Neural cell (in vitro differentiated cells): ENCODE data around the gene ALS2. TPM values are rescaled to one million over a fixed set of nuclear protein-coding genes. Genes with fewer than 3 reads are reported as not detected.

ENCODE experiments used
- H2AFZ ChIP-seq: fragments of 200-600, 300-800 bp; sonication (generic), shearing (Covaris generic); 2 replicates; pipeline ENCODE4 v1.6.0; 2014; ENCODE audit warnings: low read depth, mild to moderate bottlenecking, antibody characterized with exemption, low read length, moderate library complexity
- H3F3A ChIP-seq: fragments of 200-600 bp; shearing (Covaris generic); 2 replicates; pipeline ENCODE4 v1.6.1; 2016; ENCODE audit warnings: mild to moderate bottlenecking, moderate library complexity, mixed read lengths, antibody characterized with exemption, low read length; ENCODE audit not compliant: insufficient read depth, poor library complexity, severe bottlenecking
- H3K27ac ChIP-seq: fragments of 200-600, 300-800 bp; sonication (generic), shearing (Covaris generic); 2 replicates; pipeline ENCODE4 v1.5.1; 2014; ENCODE audit warnings: mild to moderate bottlenecking, low read length, moderate library complexity
- H3K27me3 ChIP-seq: fragments of 300-800, 200-600 bp; sonication (generic), shearing (Covaris generic); 2 replicates; pipeline ENCODE4 v1.6.0; 2014; ENCODE audit warnings: mild to moderate bottlenecking, low read depth, low read length, moderate library complexity; ENCODE audit not compliant: insufficient read depth
- H3K36me3 ChIP-seq: fragments of 300-800, 200-600 bp; sonication (generic), shearing (Covaris generic); 2 replicates; pipeline ENCODE4 v1.5.1; 2014; ENCODE audit warnings: mild to moderate bottlenecking, antibody characterized with exemption, low read length, moderate library complexity; ENCODE audit not compliant: insufficient read depth
- H3K4me2 ChIP-seq: fragments of 300-800, 200-600 bp; sonication (generic), shearing (Covaris generic); 2 replicates; pipeline ENCODE4 v1.6.0; 2014; ENCODE audit warnings: mild to moderate bottlenecking, low read length
- H3K4me3 ChIP-seq: fragments of 300-800, 200-600 bp; sonication (generic), shearing (Covaris generic); 2 replicates; pipeline ENCODE4 v1.5.1; 2014; ENCODE audit warnings: mild to moderate bottlenecking, low read length, moderate library complexity
- H3K79me2 ChIP-seq: fragments of 200-600 bp; shearing (Covaris generic); replicated peaks from 2 replicates; pipeline ENCODE4 v1.6.0; 2014; ENCODE audit warnings: mild to moderate bottlenecking, low read length, moderate library complexity; ENCODE audit not compliant: insufficient read depth
- H3K9ac ChIP-seq: fragments of 300-800, 200-600 bp; sonication (generic), shearing (Covaris generic); 2 replicates; pipeline ENCODE4 v1.6.1; 2016; ENCODE audit warnings: mild to moderate bottlenecking, low read length, mixed read lengths
- H3K9me2 ChIP-seq: fragments of 200-600 bp; shearing (Covaris generic); 2 replicates; pipeline ENCODE4 v1.6.1; 2016; ENCODE audit warnings: mild to moderate bottlenecking, low read length, mixed read lengths; ENCODE audit not compliant: insufficient read depth
- H3K9me3 ChIP-seq: fragments of 200-600, 300-800 bp; sonication (generic), shearing (Covaris generic); 2 replicates; pipeline ENCODE4 v1.6.1; 2016; ENCODE audit warnings: mild to moderate bottlenecking, mixed run types, low read length, moderate library complexity, mixed read lengths
- H4K20me1 ChIP-seq: fragments of 200-600 bp; shearing (Covaris generic); 2 replicates; pipeline ENCODE4 v1.6.1; 2016; ENCODE audit warnings: mild to moderate bottlenecking, mixed run types; ENCODE audit not compliant: insufficient read depth
- CTCF ChIP-seq: fragments of 450-650 bp; IDR thresholded peaks from 2 replicates; pipeline ENCODE4 v1.5.1; 2014; ENCODE audit warnings: antibody characterized with exemption, mild to moderate bottlenecking, moderate library complexity; ENCODE audit not compliant: poor library complexity, severe bottlenecking
- EP300 ChIP-seq: fragments of 450-650 bp; conservative IDR thresholded peaks from 2 replicates; pipeline ENCODE4 v1.6.1; 2014; ENCODE audit warnings: antibody characterized with exemption, mild to moderate bottlenecking, moderate library complexity; ENCODE audit not compliant: poor library complexity, severe bottlenecking
- EZH2 ChIP-seq: fragments of 200-600, 300-800 bp; shearing (Covaris generic), sonication (generic); IDR thresholded peaks from 2 replicates; pipeline ENCODE4 v1.6.1; 2014; ENCODE audit warnings: antibody characterized with exemption, low read length, borderline replicate concordance, mild to moderate bottlenecking; ENCODE audit not compliant: insufficient read depth, poor library complexity, severe bottlenecking
- MXI1 ChIP-seq: fragments of 450-650 bp; conservative IDR thresholded peaks from 2 replicates; pipeline ENCODE4 v1.6.1; 2014; ENCODE audit warnings: antibody characterized with exemption, mild to moderate bottlenecking; ENCODE audit not compliant: poor library complexity, severe bottlenecking
- POLR2AphosphoS5 ChIP-seq: IDR thresholded peaks from 2 replicates; pipeline ENCODE4 v1.6.1; 2012
- RAD21 ChIP-seq: fragments of 450-650 bp; conservative IDR thresholded peaks from 2 replicates; pipeline ENCODE4 v1.6.1; 2014; ENCODE audit warnings: antibody characterized with exemption, mild to moderate bottlenecking, moderate library complexity
- REST ChIP-seq: IDR thresholded peaks from 2 replicates; pipeline ENCODE4 v1.6.1; 2012; ENCODE audit warnings: borderline replicate concordance
- SMC3 ChIP-seq: fragments of 450-650 bp; conservative IDR thresholded peaks from 2 replicates; pipeline ENCODE4 v1.6.1; 2014; ENCODE audit warnings: antibody characterized with exemption, mild to moderate bottlenecking, moderate library complexity; ENCODE audit not compliant: poor library complexity
- TAF1 ChIP-seq: IDR thresholded peaks from 2 replicates; pipeline ENCODE4 v1.6.1; 2012; ENCODE audit warnings: low read depth
- polyA plus RNA-seq: library from polyadenylated mRNA; depleted of rRNA; stranded (reverse); fragments of >200 nt; gene quantifications from 2 replicates; pipeline ENCODE4 v1.2.3, GENCODE V29; 2014

ALS2 gene
- polyA plus RNA-seq, 1 donor from 2014 or later, result 26.3 TPM

GRCh38 chr2:201699416-201699815 is 81.3 kb downstream of the ALS2 start:
- H3K4me2 ChIP-seq, result no peak overlapping the region
- no peaks in the 10 kb centered on the region for H3K9me2 ChIP-seq
- H3K36me3 ChIP-seq, result peaks cover 11% of the 10 kb centered on the region
- H3K9me3 ChIP-seq, result no peaks in the 10 kb centered on the region
- no peak overlapping the region for H2AFZ ChIP-seq
- no peak overlapping the region for H3K4me3 ChIP-seq
- H3F3A ChIP-seq, result no peaks in the 10 kb centered on the region
- no peaks in the 10 kb centered on the region for H3K27me3 ChIP-seq
- H3K79me2 ChIP-seq, result no peaks in the 10 kb centered on the region
- H3K27ac ChIP-seq, result no peak overlapping the region
- no peak overlapping the region for H3K9ac ChIP-seq
- TF ChIP-seq RAD21 (no peak), MXI1 (no peak), EP300 (no peak), POLR2AphosphoS5 (no peak), EZH2 (no peak)
- H4K20me1 ChIP-seq, result no peaks in the 10 kb centered on the region

- TF ChIP-seq MXI1, result no peak
- TF ChIP-seq SMC3, result no peak
- TF ChIP-seq REST, result no peak
- no peak for TF ChIP-seq TAF1
- TF ChIP-seq CTCF, result no peak
- TF ChIP-seq EZH2, result no peak
- TF ChIP-seq POLR2AphosphoS5, result no peak
- no peak for TF ChIP-seq RAD21
- no peak for TF ChIP-seq EP300
- Histone ChIP-seq H3K4me2 (no peak within 1 kb of the TSS), H2AFZ (no peak within 1 kb of the TSS)
Measured at GRCh38 chr2:201698588-201699226, 82.0 kb downstream of the ALS2 start, which contains the start of gene MPP4. TSS of gene MPP4 (minus strand) at chr2:201698644. CDS start at chr2:201693954, 4,690 bp downstream.

More at GRCh38 chr2:201698588-201699226, 82.0 kb downstream of the ALS2 start, which contains the start of gene MPP4:
- Histone ChIP-seq H3K9ac (no peak within 1 kb of the TSS), H3K79me2 (no peaks in the 10 kb centered on the region), H3F3A (no peaks in the 10 kb centered on the region), H3K36me3 (peaks cover 11% of the 10 kb centered on the region), H3K27me3 (no peaks in the 10 kb centered on the region), H3K9me3 (no peaks in the 10 kb centered on the region), H3K27ac (no peak within 1 kb of the TSS), H3K4me3 (no peak within 1 kb of the TSS), H4K20me1 (no peaks in the 10 kb centered on the region), H3K9me2 (no peaks in the 10 kb centered on the region)
